A549 (cell line): ENCODE data around the gene PELI2. TPM values are rescaled to one million over a fixed set of nuclear protein-coding genes. Genes with fewer than 3 reads are reported as not detected.

Experiments
- ATAC-seq, 2 experiments: fragments of 200-7000 bp in 1 of 2; fragments of >200 bp in 1 of 2; cut with Nextera tagmentation in 1 of 2; cut with Tn5 transposase in 1 of 2; 3 replicates each; pipeline versions ENCODE4 v1.8.0 to v1.9.1; 2018 to 2020; ENCODE audit warnings: mild to moderate bottlenecking in 1 of 2, moderate library complexity in 1 of 2
- CTCF ChIA-PET: fragments of 300-600 bp; sonication (Branson Sonifier 250); formaldehyde crosslinking; extraction: SDS; loops from one replicate; lab custom pipeline; 2021; ENCODE audit warnings: antibody characterized with exemption, inconsistent platforms; lab: Yijun Ruan, JAX
- POLR2A ChIA-PET: fragments of 350-600 bp; formaldehyde crosslinking; extraction: SDS; loops from one replicate; lab custom pipeline; 2021; ENCODE audit warnings: antibody characterized with exemption, inconsistent platforms; lab: Yijun Ruan, JAX
- DNase-seq, 2 experiments: peaks; one replicate each; pipeline versions ENCODE4 v3.0.0 to v3.0.0-alpha.2; 2011 to 2016; ENCODE audit warnings: low read depth in 1 of 2, low spot score in 1 of 2
- FAIRE-seq: peaks from 2 replicates; lab custom pipeline; 2011; peaks lifted over from hg19 to GRCh38; lab: Jason Lieb, UNC
- H3K27ac ChIP-seq, 2 experiments: fragments of >200 bp; sonication (Bioruptor Twin); formaldehyde crosslinking; 3 replicates each; pipeline ENCODE4 v1.5.1; 2016 to 2017
- H3K4me1 ChIP-seq: fragments of >200 bp; sonication (Bioruptor Twin); formaldehyde crosslinking; 3 replicates; pipeline ENCODE4 v1.6.1; 2016
- H3K4me2 ChIP-seq: fragments of >200 bp; sonication (Bioruptor Twin); formaldehyde crosslinking; 3 replicates; pipeline ENCODE4 v1.6.1; 2016
- H3K4me3 ChIP-seq: fragments of >200 bp; sonication (Bioruptor Twin); formaldehyde crosslinking; 3 replicates; pipeline ENCODE4 v1.5.1; 2016
- H3K9me3 ChIP-seq: fragments of >200 bp; sonication (Bioruptor Twin); formaldehyde crosslinking; 3 replicates; pipeline ENCODE4 v1.6.1; 2016
- CEBPB ChIP-seq, 2 experiments: fragments of >200 bp in 1 of 2; sonication (Bioruptor Twin) in 1 of 2; formaldehyde crosslinking in 1 of 2; IDR thresholded peaks; 2 replicates each; pipeline ENCODE4 v1.6.1; 2012 to 2016
- E2F6 ChIP-seq: IDR thresholded peaks from 2 replicates; pipeline ENCODE4 v1.6.1; 2012; ENCODE audit warnings: low read depth, borderline replicate concordance
- EHF ChIP-seq: fragments of 250-450 bp; sonication (Bioruptor Pico); IDR thresholded peaks from 2 replicates; pipeline ENCODE4 v1.5.0; 2020; ENCODE audit warnings: mild to moderate bottlenecking
- EHMT2 ChIP-seq: fragments of 200-600 bp; sonication (generic); IDR thresholded peaks from 2 replicates; pipeline ENCODE4 v1.6.1; 2016; ENCODE audit warnings: antibody characterized with exemption, low read depth, mild to moderate bottlenecking, moderate library complexity
- FOXS1 ChIP-seq: fragments of 250-450 bp; sonication (Bioruptor Pico); IDR thresholded peaks from 2 replicates; pipeline ENCODE4 v1.5.0; 2020; ENCODE audit warnings: mild to moderate bottlenecking, moderate library complexity
- GATA3 ChIP-seq: IDR thresholded peaks from 2 replicates; pipeline ENCODE4 v1.6.1; 2012; ENCODE audit warnings: borderline replicate concordance
- HDAC2 ChIP-seq: fragments of 200-600 bp; sonication (generic); IDR thresholded peaks from 2 replicates; pipeline ENCODE4 v1.6.1; 2016
- HMGXB4 ChIP-seq: fragments of 250-450 bp; sonication (Bioruptor Pico); IDR thresholded peaks from 2 replicates; pipeline ENCODE4 v1.5.0; 2021; ENCODE audit warnings: mild to moderate bottlenecking, moderate library complexity, borderline replicate concordance
- HOXA7 ChIP-seq: fragments of 250-450 bp; sonication (Bioruptor Pico); IDR thresholded peaks from 2 replicates; pipeline ENCODE4 v1.5.0; 2020; ENCODE audit warnings: mild to moderate bottlenecking, moderate library complexity
- HOXB13 ChIP-seq: fragments of 250-450 bp; sonication (Bioruptor Pico); IDR thresholded peaks from 2 replicates; pipeline ENCODE4 v1.5.0; 2020; ENCODE audit warnings: low read depth, mild to moderate bottlenecking, moderate library complexity
- HOXB5 ChIP-seq: fragments of 250-450 bp; sonication (Bioruptor Pico); IDR thresholded peaks from 2 replicates; pipeline ENCODE4 v1.5.0; 2020; ENCODE audit warnings: mild to moderate bottlenecking, moderate library complexity
- KDM5A ChIP-seq: fragments of 200-600 bp; sonication (generic); IDR thresholded peaks from 2 replicates; pipeline ENCODE4 v1.6.1; 2016; ENCODE audit warnings: antibody characterized with exemption, mild to moderate bottlenecking
- MAZ ChIP-seq: fragments of 150-350 bp; IDR thresholded peaks from 2 replicates; pipeline ENCODE4 v1.6.1; 2014; ENCODE audit warnings: antibody characterized with exemption, low read depth, low read length, borderline replicate concordance
- MYC ChIP-seq: IDR thresholded peaks from 2 replicates; pipeline ENCODE4 v1.6.1; 2012; ENCODE audit warnings: mild to moderate bottlenecking, inconsistent platforms, low read length, improper control_type of control experiment, borderline replicate concordance
- POLR2AphosphoS2 ChIP-seq: conservative IDR thresholded peaks from 2 replicates; pipeline ENCODE4 v1.6.1; 2012; ENCODE audit warnings: low read length, improper control_type of control experiment, inconsistent platforms
- RARB ChIP-seq: fragments of 250-450 bp; sonication (Bioruptor Pico); IDR thresholded peaks from 2 replicates; pipeline ENCODE4 v1.8.0; 2021; ENCODE audit warnings: mild to moderate bottlenecking, moderate library complexity
- SMC3 ChIP-seq: fragments of >200 bp; sonication (Bioruptor Twin); formaldehyde crosslinking; IDR thresholded peaks from 3 replicates; pipeline ENCODE4 v1.6.1; 2018; ENCODE audit warnings: inconsistent platforms
- SREBF2 ChIP-seq: fragments of 450-650 bp; IDR thresholded peaks from 2 replicates; pipeline ENCODE4 v1.6.1; 2014; ENCODE audit warnings: mild to moderate bottlenecking, moderate library complexity
- ZFP36 ChIP-seq: fragments of 450-650 bp; IDR thresholded peaks from 2 replicates; pipeline ENCODE4 v1.6.1; 2014; ENCODE audit warnings: borderline replicate concordance; ENCODE audit not compliant: partially characterized antibody
- ZNF302 ChIP-seq: fragments of 250-450 bp; sonication (Bioruptor Pico); IDR thresholded peaks from 2 replicates; pipeline ENCODE4 v1.9.0; 2021; ENCODE audit warnings: inconsistent platforms, mild to moderate bottlenecking, moderate library complexity
- ZSCAN20 ChIP-seq: fragments of 250-450 bp; sonication (Bioruptor Pico); IDR thresholded peaks from 2 replicates; pipeline ENCODE4 v1.8.0; 2022; ENCODE audit warnings: mild to moderate bottlenecking, moderate library complexity
- WGBS: methylation state at CpG from one replicate; pipeline ENCODE4 v1.1.6; 2017; ENCODE audit errors: missing lambda C conversion rate; 5-methylcytosine and 5-hydroxymethylcytosine counted together
- polyA plus RNA-seq, 4 experiments: library from polyadenylated mRNA; depleted of rRNA in 3 of 4; stranded (reverse); fragments of >200 nt; fragmentation: RNase III in 1 of 4; extraction: RNeasy Plus Mini Kit Qiagen cat#74134 plus additional on column Dnase treatment in 1 of 4; gene quantifications; 2 replicates in 3 of 4; 3 replicates in 1 of 4; pipeline ENCODE4 v1.2.3, GENCODE V29; 2011 to 2017

Gene PELI2
- polyA plus RNA-seq, 2 of the 4 experiments (the other 2 are of a cell fraction) = 0.93 to 7.2 TPM

- POLR2A ChIA-PET = no interaction called here
These were observed 144.3 kb downstream of the PELI2 start for GRCh38 chr14:56262530-56262929.

GRCh38 chr14:56268039-56268438 lies 149.8 kb downstream of the PELI2 start:
- H3K4me2 ChIP-seq = peak overlapping the region; percentile 27; the same call in 2 of the 3 replicates
- WGBS = 5% methylated on average over 2 of the region's 2 CpGs
- POLR2A ChIA-PET = no interaction called here

More at GRCh38 chr14:56262530-56262929, 144.3 kb downstream of the PELI2 start:
- no peak for ATAC-seq
- Histone ChIP-seq H3K27ac (no peak overlapping the region), H3K4me3 (no peak overlapping the region), H3K9me3 (0 out of 3 replicates have a peak, but pooled peaks cover 6% of the 10 kb centered on the region), H3K4me2 (no peak overlapping the region), H3K4me1 (no peaks in the 10 kb centered on the region)
- 85% methylated on average over 3 of the region's 3 CpGs for WGBS
- FAIRE-seq = no peak
- CTCF ChIA-PET = no interaction called here
- DNase-seq = no peak
- TF ChIP-seq ZNF302 (CRISPR knock-in tag) (no peak), CEBPB (IDR thresholded peaks at IDR 0.05) (no peak), HOXB13 (no peak), EHMT2 (no peak), POLR2AphosphoS2 (no peak), EHF (no peak), RARB (CRISPR knock-in tag) (no peak)

GRCh38 chr14:56268673-56269072 lies 150.5 kb downstream of the PELI2 start:
- no peak overlapping the region for H3K27ac ChIP-seq
- DNase-seq (no peak), ATAC-seq (peak; percentile 30 to 47; a peak in 4 of 6 replicates), FAIRE-seq (no peak)
- WGBS = 58% methylated on average over 5 of the region's 5 CpGs
- peak overlapping the region; percentile 27; the same call in 2 of the 3 replicates for H3K4me2 ChIP-seq
- TF ChIP-seq MAZ (no peak), HMGXB4 (no peak), HOXA7 (no peak), GATA3 (no peak), SREBF2 (no peak)
- POLR2A ChIA-PET = no interaction called here
- peaks cover 15% of the 10 kb centered on the region for H3K4me1 ChIP-seq
- H3K4me3 ChIP-seq = no peak overlapping the region
- no peaks in the 10 kb centered on the region for H3K9me3 ChIP-seq
- CTCF ChIA-PET = interaction anchor here (1.3 kb wide), 1 partner anchor 13 kb away, joined by 4 read pairs; no protein-coding TSS in a partner anchor

More at GRCh38 chr14:56268039-56268438, 149.8 kb downstream of the PELI2 start:
- Histone ChIP-seq H3K4me3 (no peak overlapping the region), H3K27ac (no peak overlapping the region), H3K9me3 (no peaks in the 10 kb centered on the region), H3K4me1 (peaks cover 15% of the 10 kb centered on the region)
- DNase-seq (no peak), FAIRE-seq (no peak), ATAC-seq (no peak)
- TF ChIP-seq MYC (no peak), KDM5A (no peak), SMC3 (no peak), E2F6 (no peak), EHMT2 (no peak), HOXB5 (CRISPR knock-in tag) (no peak), ZSCAN20 (CRISPR knock-in tag) (no peak)
- CTCF ChIA-PET = no interaction called here

GRCh38 chr14:56270921-56271320 lies 152.7 kb downstream of the PELI2 start:
- TF ChIP-seq HMGXB4 = no peak
- TF ChIP-seq HOXA7 = no peak
- no peak for TF ChIP-seq ZFP36
- no peak for TF ChIP-seq MYC
- TF ChIP-seq FOXS1 (CRISPR knock-in tag) = no peak
- TF ChIP-seq HDAC2 = no peak
- Histone ChIP-seq H3K4me3 (no peak overlapping the region), H3K9me3 (no peaks in the 10 kb centered on the region), H3K4me1 (peaks cover 15% of the 10 kb centered on the region), H3K4me2 (no peak overlapping the region), H3K27ac (no peak overlapping the region)
- ATAC-seq = no peak
- ChIA-PET POLR2A (no interaction called here), CTCF (no interaction called here)
- WGBS = 87% methylated on average over 8 of the region's 8 CpGs
- no peak for DNase-seq
- no peak for FAIRE-seq
